Neuron (in vitro differentiated cells): Measurements from ENCODE around the gene EPHA2.

Source experiments
- H2AFZ ChIP-seq: one replicate; pipeline ENCODE4 v1.6.1; 2013; ENCODE audit warnings: low read depth, mild to moderate bottlenecking, inconsistent platforms, low read length, moderate library complexity
- H3K27me3 ChIP-seq: one replicate; pipeline ENCODE4 v1.6.1; 2013; ENCODE audit warnings: low read length; ENCODE audit not compliant: insufficient read depth
- H3K36me3 ChIP-seq: one replicate; pipeline ENCODE4 v1.6.1; 2013; ENCODE audit warnings: low read length; ENCODE audit not compliant: insufficient read depth
- H3K4me1 ChIP-seq: one replicate; pipeline ENCODE4 v1.6.1; 2013; ENCODE audit warnings: low read length; ENCODE audit not compliant: insufficient read depth
- H3K4me3 ChIP-seq: 2 replicates; pipeline ENCODE4 v1.5.1; 2013; ENCODE audit warnings: mild to moderate bottlenecking, low read length, moderate library complexity
- H3K9me3 ChIP-seq: one replicate; pipeline ENCODE4 v1.6.1; 2013; ENCODE audit warnings: low read length

The EPHA2 gene

GRCh38 chr1:16099412-16099811 lies 56.5 kb downstream of the EPHA2 start:
- Histone ChIP-seq H3K4me3 (no peak overlapping the region), H2AFZ (no peak overlapping the region), H3K36me3 (no peaks in the 10 kb centered on the region), H3K9me3 (no peaks in the 10 kb centered on the region), H3K27me3 (peaks cover 7% of the 10 kb centered on the region), H3K4me1 (no peaks in the 10 kb centered on the region)

GRCh38 chr1:16095447-16095846 lies 60.4 kb downstream of the EPHA2 start:
- no peak overlapping the region for H3K4me3 ChIP-seq
- H3K27me3 ChIP-seq = peaks cover 10% of the 10 kb centered on the region
- H2AFZ ChIP-seq = no peak overlapping the region
- no peaks in the 10 kb centered on the region for H3K36me3 ChIP-seq
- no peaks in the 10 kb centered on the region for H3K9me3 ChIP-seq
- peaks cover 3% of the 10 kb centered on the region for H3K4me1 ChIP-seq

- H3K36me3 ChIP-seq = no peaks in the 10 kb centered on the region
- no peak overlapping the region for H3K4me3 ChIP-seq
- no peak overlapping the region for H2AFZ ChIP-seq
- peaks cover 3% of the 10 kb centered on the region for H3K4me1 ChIP-seq
- H3K27me3 ChIP-seq = peaks cover 16% of the 10 kb centered on the region
- H3K9me3 ChIP-seq = no peaks in the 10 kb centered on the region
These were observed 61.3 kb downstream of the EPHA2 start for GRCh38 chr1:16094453-16095158.

GRCh38 chr1:16093611-16094010 lies 62.3 kb downstream of the EPHA2 start:
- Histone ChIP-seq H3K9me3 (no peaks in the 10 kb centered on the region), H2AFZ (no peak overlapping the region), H3K4me1 (peaks cover 3% of the 10 kb centered on the region), H3K36me3 (no peaks in the 10 kb centered on the region), H3K27me3 (peaks cover 22% of the 10 kb centered on the region), H3K4me3 (no peak overlapping the region)

- peaks cover 3% of the 10 kb centered on the region for H3K4me1 ChIP-seq
- H3K9me3 ChIP-seq = no peaks in the 10 kb centered on the region
- no peak overlapping the region for H2AFZ ChIP-seq
- H3K27me3 ChIP-seq = peaks cover 28% of the 10 kb centered on the region
- no peak overlapping the region for H3K4me3 ChIP-seq
- no peaks in the 10 kb centered on the region for H3K36me3 ChIP-seq
These were observed 62.9 kb downstream of the EPHA2 start for GRCh38 chr1:16092923-16093511.

- H3K27me3 ChIP-seq = peaks cover 28% of the 10 kb centered on the region
- H3K4me3 ChIP-seq = no peak overlapping the region
- H3K9me3 ChIP-seq = no peaks in the 10 kb centered on the region
- no peaks in the 10 kb centered on the region for H3K36me3 ChIP-seq
- H2AFZ ChIP-seq = no peak overlapping the region
- peaks cover 3% of the 10 kb centered on the region for H3K4me1 ChIP-seq
These were observed 63.6 kb downstream of the EPHA2 start for GRCh38 chr1:16092097-16092922.

GRCh38 chr1:16091296-16091695 lies 64.6 kb downstream of the EPHA2 start:
- Histone ChIP-seq H3K9me3 (no peaks in the 10 kb centered on the region), H3K27me3 (peaks cover 24% of the 10 kb centered on the region), H3K4me3 (no peak overlapping the region), H2AFZ (no peak overlapping the region), H3K36me3 (no peaks in the 10 kb centered on the region), H3K4me1 (peaks cover 3% of the 10 kb centered on the region)

GRCh38 chr1:16090076-16090826 lies 65.6 kb downstream of the EPHA2 start:
- Histone ChIP-seq H3K36me3 (no peaks in the 10 kb centered on the region), H3K9me3 (no peaks in the 10 kb centered on the region), H3K4me1 (peaks cover 3% of the 10 kb centered on the region), H3K27me3 (peaks cover 21% of the 10 kb centered on the region), H2AFZ (no peak overlapping the region), H3K4me3 (no peak overlapping the region)

GRCh38 chr1:16088996-16089395 lies 66.9 kb downstream of the EPHA2 start:
- Histone ChIP-seq H3K36me3 (no peaks in the 10 kb centered on the region), H3K4me1 (peaks cover 3% of the 10 kb centered on the region), H3K27me3 (peaks cover 21% of the 10 kb centered on the region), H2AFZ (no peak overlapping the region), H3K4me3 (no peak overlapping the region), H3K9me3 (no peaks in the 10 kb centered on the region)

- Histone ChIP-seq H3K27me3 (peaks cover 21% of the 10 kb centered on the region), H3K36me3 (no peaks in the 10 kb centered on the region), H2AFZ (no peak overlapping the region), H3K4me3 (no peak overlapping the region), H3K9me3 (no peaks in the 10 kb centered on the region), H3K4me1 (no peaks in the 10 kb centered on the region)
These were observed 67.4 kb downstream of the EPHA2 start for GRCh38 chr1:16088351-16088911.

GRCh38 chr1:16087733-16088132 lies 68.1 kb downstream of the EPHA2 start:
- Histone ChIP-seq H3K4me3 (no peak overlapping the region), H3K27me3 (peaks cover 21% of the 10 kb centered on the region), H3K36me3 (no peaks in the 10 kb centered on the region), H2AFZ (no peak overlapping the region), H3K4me1 (no peaks in the 10 kb centered on the region), H3K9me3 (no peaks in the 10 kb centered on the region)

- Histone ChIP-seq H3K36me3 (no peaks in the 10 kb centered on the region), H3K4me3 (no peak overlapping the region), H3K9me3 (no peaks in the 10 kb centered on the region), H3K4me1 (no peaks in the 10 kb centered on the region), H3K27me3 (peaks cover 18% of the 10 kb centered on the region), H2AFZ (no peak overlapping the region)
These were observed 70.3 kb downstream of the EPHA2 start for GRCh38 chr1:16085522-16085921.
